Mesodermal cell (in vitro differentiated cells): ENCODE data around the gene MRPS35.

Experiments
- H3K27ac ChIP-seq: 2 replicates; pipeline ENCODE4 v1.7.0; 2013; ENCODE audit warnings: mild to moderate bottlenecking, low read depth, low read length, moderate library complexity; ENCODE audit not compliant: severe bottlenecking
- H3K36me3 ChIP-seq: 2 replicates; pipeline ENCODE4 v1.7.1; 2013; ENCODE audit warnings: mild to moderate bottlenecking, low read length, moderate library complexity; ENCODE audit not compliant: control insufficient read depth, insufficient read depth
- H3K4me1 ChIP-seq: one replicate; pipeline ENCODE4 v1.7.1; 2013; ENCODE audit warnings: mild to moderate bottlenecking, low read length; ENCODE audit not compliant: insufficient read depth, control insufficient read depth, poor library complexity, severe bottlenecking
- H3K4me3 ChIP-seq: 2 replicates; pipeline ENCODE4 v1.7.0; 2013; ENCODE audit warnings: low read length, control low read depth, mild to moderate bottlenecking; ENCODE audit not compliant: insufficient read depth, poor library complexity, severe bottlenecking; ENCODE audit errors: extremely low read depth
- H3K9me3 ChIP-seq: 2 replicates; pipeline ENCODE4 v1.7.1; 2013; ENCODE audit warnings: mild to moderate bottlenecking, low read length, moderate library complexity; ENCODE audit not compliant: control insufficient read depth
- WGBS, 2 experiments: methylation state at CpG; one replicate each; pipeline ENCODE4 v1.1.5; 2013; ENCODE audit warnings: missing lambda C conversion rate in 2 of 2; ENCODE audit not compliant: insufficient coverage in 2 of 2; 5-methylcytosine and 5-hydroxymethylcytosine counted together

Gene MRPS35

DNA sequence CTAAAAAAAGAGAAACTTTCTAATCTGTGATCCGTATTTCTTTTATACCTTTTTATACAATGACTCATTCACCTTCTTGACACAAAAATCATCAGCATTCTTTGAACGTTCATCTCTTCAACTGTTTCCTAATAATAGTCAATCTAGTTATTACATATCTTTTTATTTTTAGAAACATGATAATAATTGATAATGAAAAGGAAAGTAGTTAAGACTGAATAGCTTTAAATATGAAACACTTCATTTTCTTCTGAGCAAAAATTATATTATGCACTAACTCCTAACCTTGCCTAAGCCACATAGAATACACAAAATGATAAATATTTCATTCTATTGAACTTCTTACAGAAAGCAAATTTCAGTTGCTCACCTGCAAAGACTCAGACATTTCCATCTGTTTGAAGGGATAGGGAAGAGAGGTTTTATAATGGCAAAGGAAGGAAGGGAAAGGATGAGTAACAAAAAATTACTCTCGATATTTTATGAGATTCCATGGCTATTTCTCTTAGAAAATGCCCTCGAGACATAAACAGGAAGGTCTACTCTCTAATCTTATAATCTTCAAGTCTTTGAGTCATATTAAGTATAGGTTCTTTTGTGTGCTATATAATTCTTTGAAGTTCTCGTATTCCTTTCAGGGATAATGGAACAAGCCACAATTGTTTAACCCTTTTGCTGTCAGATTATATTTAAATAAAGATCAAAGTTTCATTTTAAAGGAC, 61.9 kb downstream of the MRPS35 start:
- Histone ChIP-seq H3K36me3 (no peaks in the 10 kb centered on the region), H3K4me3 (no peak overlapping the region)

GRCh38 chr12:27777141-27777540, 66.5 kb downstream of the MRPS35 start:
- no peaks in the 10 kb centered on the region for H3K9me3 ChIP-seq
- no peak overlapping the region for H3K27ac ChIP-seq
- no peaks in the 10 kb centered on the region for H3K36me3 ChIP-seq
- H3K4me1 ChIP-seq: peaks cover 9% of the 10 kb centered on the region
- H3K4me3 ChIP-seq: no peak overlapping the region
- 91 to 93% methylated on average over 4 of the region's 5 CpGs for WGBS, 2 experiments

More for the DNA sequence above, 61.9 kb downstream of the MRPS35 start:
- Histone ChIP-seq H3K4me1 (no peaks in the 10 kb centered on the region), H3K27ac (no peak overlapping the region), H3K9me3 (no peaks in the 10 kb centered on the region)
- WGBS, 2 experiments: 100% methylated on average over 1 of the region's 5 CpGs

- Histone ChIP-seq H3K27ac (no peak overlapping the region), H3K4me3 (no peak overlapping the region), H3K4me1 (peaks cover 20% of the 10 kb centered on the region), H3K36me3 (peaks cover 2% of the 10 kb centered on the region), H3K9me3 (no peaks in the 10 kb centered on the region)
- WGBS, 2 experiments: 86% methylated on average over 1 of the region's 1 CpG; no CpG with 5 or more reads in 1 of the 2 experiments
Observed at GRCh38 chr12:27778206-27778605, 67.6 kb downstream of the MRPS35 start.

DNA sequence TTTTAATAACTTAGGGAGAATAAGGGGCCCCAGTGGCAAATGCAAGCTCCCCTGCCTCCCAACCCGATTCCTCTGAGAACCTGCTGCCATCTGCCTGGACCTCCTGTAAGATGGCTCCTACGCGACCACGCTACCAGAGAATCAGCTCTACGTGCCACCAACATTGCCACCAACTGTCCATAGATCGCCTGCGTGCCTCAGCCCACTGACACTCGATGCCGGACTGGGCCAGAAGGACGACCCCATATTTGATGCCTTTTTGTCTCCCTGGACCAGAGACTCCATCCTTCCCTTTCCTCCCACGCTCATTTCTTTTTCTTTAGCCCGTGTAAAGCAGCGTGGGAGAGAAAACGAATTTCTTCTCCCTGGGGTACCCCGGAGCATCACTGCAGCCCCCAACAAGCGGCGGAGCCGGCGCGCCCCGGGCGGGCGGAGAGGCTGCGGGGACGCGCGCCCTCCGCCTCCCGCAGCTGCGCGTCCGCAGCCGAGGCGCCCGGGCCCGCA, 68.8 kb downstream of the MRPS35 start:
- Histone ChIP-seq H3K27ac (peak overlapping the region; percentile 85), H3K9me3 (no peaks in the 10 kb centered on the region), H3K4me1 (peaks cover 20% of the 10 kb centered on the region), H3K36me3 (peaks cover 7% of the 10 kb centered on the region), H3K4me3 (peak overlapping the region; percentile 64)
- 10 to 13% methylated on average over 24 to 30 of the region's 36 CpGs for WGBS, 2 experiments

GRCh38 chr12:27779920-27780611, 69.4 kb downstream of the MRPS35 start, which contains the start of the genes KLHL42 and MANSC4:
Gene KLHL42, plus strand, starts transcription at chr12:27780233. Its CDS starts 98 bp downstream, at chr12:27780331.
Gene MANSC4, minus strand, starts transcription at chr12:27780236. Its CDS starts 8,960 bp downstream, at chr12:27771276.
- WGBS, 2 experiments: 0 to 1% methylated on average over 74 to 79 of the region's 92 CpGs
- H3K9me3 ChIP-seq: no peaks in the 10 kb centered on the region
- H3K4me3 ChIP-seq: peak within 1 kb of the TSS; percentile 64
- H3K36me3 ChIP-seq: peaks cover 10% of the 10 kb centered on the region
- peak within 1 kb of the TSS; percentile 85 for H3K27ac ChIP-seq
- H3K4me1 ChIP-seq: peaks cover 20% of the 10 kb centered on the region

DNA sequence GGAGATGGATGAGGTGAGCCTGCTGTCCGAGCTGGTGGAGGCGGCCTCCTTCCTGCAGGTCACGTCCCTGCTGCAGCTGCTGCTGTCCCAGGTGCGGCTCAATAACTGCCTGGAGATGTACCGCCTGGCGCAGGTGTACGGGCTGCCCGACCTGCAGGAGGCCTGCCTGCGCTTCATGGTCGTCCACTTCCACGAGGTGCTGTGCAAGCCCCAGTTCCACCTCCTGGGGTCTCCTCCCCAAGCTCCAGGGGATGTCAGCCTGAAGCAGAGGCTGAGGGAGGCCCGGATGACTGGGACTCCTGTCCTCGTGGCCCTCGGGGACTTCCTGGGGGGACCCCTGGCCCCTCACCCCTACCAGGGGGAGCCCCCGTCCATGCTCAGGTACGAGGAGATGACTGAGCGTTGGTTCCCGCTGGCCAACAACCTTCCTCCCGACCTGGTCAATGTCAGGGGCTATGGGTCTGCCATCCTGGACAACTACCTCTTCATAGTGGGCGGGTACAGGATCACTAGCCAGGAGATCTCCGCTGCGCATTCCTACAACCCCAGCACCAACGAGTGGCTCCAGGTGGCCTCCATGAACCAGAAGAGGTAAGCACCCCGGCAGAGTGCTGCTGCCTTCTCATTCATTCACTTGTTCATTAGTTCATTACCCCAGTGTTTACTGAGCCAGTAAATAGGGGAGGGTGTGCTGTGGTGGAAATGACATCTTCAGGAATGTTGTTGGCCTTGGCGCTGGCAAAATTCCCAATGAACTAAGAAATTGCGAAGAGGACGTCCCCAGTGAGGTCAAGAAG, 70.2 kb downstream of the MRPS35 start:
- Histone ChIP-seq H3K9me3 (no peaks in the 10 kb centered on the region), H3K36me3 (peaks cover 15% of the 10 kb centered on the region), H3K4me3 (peak overlapping the region; percentile 64), H3K4me1 (peaks cover 26% of the 10 kb centered on the region), H3K27ac (peak overlapping the region; percentile 85)
- WGBS, 2 experiments: 6 to 7% methylated on average over 20 to 24 of the region's 27 CpGs

DNA sequence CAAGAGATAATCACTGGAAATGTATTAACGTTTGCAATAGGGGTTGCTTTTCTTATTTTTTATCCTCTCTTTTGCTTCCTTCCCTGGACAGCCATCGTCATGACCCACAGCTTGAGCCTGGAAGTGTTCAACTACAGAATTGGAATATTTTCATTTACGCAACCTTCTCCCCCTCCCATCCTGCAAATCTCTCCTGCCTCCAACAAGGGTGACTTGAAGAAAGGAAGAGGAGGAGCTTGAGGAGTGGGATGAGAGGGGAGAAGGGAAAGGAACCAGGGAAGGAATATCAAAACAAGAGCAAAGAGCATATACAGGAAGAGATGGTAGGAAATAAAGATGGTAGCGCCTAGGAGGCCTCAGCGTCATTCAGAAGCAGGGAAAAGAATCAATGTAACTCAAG, 71.0 kb downstream of the MRPS35 start:
- Histone ChIP-seq H3K4me1 (peaks cover 28% of the 10 kb centered on the region), H3K9me3 (no peaks in the 10 kb centered on the region), H3K27ac (peak overlapping the region; percentile 62), H3K36me3 (peaks cover 15% of the 10 kb centered on the region), H3K4me3 (peak overlapping the region; percentile 64)
- WGBS, 2 experiments: 58 to 71% methylated on average over 2 of the region's 5 CpGs

DNA sequence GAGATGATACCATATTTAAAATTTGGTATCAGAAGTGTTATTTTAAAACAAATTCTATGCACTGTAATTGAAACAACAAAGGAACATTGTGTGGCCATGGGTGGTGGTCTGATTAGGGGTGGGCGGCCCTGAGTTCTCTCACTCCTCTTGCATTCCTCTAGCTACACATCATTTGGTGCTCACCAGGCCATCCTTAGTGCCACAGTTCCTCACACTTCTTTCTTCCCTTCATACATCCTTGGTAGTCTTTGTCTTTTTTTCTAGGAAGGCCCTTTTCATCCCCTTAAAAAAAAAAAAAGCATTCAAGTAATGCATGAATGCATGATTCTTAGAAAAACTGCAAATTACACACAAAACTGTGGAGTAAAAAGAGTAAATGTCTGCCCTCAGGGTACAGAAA, 71.8 kb downstream of the MRPS35 start:
- H3K4me1 ChIP-seq: peaks cover 28% of the 10 kb centered on the region
- no peaks in the 10 kb centered on the region for H3K9me3 ChIP-seq
- H3K4me3 ChIP-seq: no peak overlapping the region
- peak overlapping the region; percentile 62 for H3K27ac ChIP-seq
- peaks cover 15% of the 10 kb centered on the region for H3K36me3 ChIP-seq
- no CpG with 5 or more reads among the region's 1 CpG for WGBS, 2 experiments

DNA sequence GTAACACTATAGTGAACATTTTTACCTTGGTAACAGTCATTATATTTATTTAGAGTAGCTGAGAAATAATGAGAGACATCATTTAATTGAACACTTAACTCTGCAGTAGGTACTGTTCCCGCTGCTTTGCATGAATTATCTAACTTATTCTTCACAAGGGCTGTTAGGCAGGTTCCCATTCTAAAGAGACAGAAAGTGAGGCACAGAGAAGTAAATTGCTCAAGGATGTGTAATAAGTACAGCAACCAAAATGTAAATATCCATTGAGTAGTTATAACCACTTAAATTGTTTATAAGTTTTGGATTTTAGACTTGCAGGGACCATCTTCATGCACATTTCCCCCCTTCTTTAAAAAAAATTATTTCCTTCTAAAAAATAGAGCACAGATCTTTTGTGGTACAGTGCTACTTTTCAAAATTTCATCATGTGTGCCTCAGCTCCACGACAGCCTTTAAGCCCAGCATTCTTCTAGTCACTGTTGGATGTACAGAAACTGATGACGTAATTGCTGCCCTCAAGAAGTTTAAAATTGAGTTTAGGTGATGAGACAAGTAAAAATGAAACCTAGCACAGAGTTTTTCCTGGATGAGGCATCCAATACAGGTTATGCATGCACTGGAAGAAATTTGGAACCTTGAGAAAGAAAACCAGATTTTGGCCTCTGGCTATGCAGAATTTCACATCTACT, 75.4 kb downstream of the MRPS35 start:
- H3K4me1 ChIP-seq: peaks cover 23% of the 10 kb centered on the region
- H3K36me3 ChIP-seq: peaks cover 39% of the 10 kb centered on the region
- H3K4me3 ChIP-seq: no peak overlapping the region
- peak overlapping the region; percentile 13 for H3K27ac ChIP-seq
- H3K9me3 ChIP-seq: no peaks in the 10 kb centered on the region
- WGBS, 2 experiments: 100% methylated on average over 1 to 2 of the region's 3 CpGs

DNA sequence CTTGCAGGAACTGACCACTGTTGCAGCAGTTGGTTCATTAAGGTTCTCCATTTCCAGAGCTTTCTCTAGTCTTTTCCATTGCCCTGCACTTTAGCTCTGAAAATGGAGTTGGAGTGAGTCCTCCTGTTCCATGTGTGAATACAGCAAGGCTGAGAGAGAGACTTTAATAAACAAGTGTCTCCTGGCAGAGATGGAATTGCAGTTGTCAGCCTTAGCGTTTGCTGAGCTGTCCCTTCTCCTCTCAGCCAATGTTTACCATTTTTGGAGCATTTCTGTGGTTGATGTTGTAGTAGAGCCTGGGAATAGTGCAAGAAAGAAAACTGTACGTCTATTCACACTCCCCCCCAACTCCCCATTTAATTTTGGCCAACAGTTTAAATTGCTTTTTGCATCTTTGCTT, 76.9 kb downstream of the MRPS35 start:
- H3K27ac ChIP-seq: no peak overlapping the region
- H3K36me3 ChIP-seq: peaks cover 54% of the 10 kb centered on the region
- 100% methylated on average over 1 of the region's 2 CpGs; no CpG with 5 or more reads in 1 of the 2 experiments for WGBS, 2 experiments
- H3K4me3 ChIP-seq: no peak overlapping the region
- H3K4me1 ChIP-seq: peaks cover 15% of the 10 kb centered on the region
- H3K9me3 ChIP-seq: no peaks in the 10 kb centered on the region
